Measurements from ENCODE around the gene DDX54.

The DDX54 gene

DNA sequence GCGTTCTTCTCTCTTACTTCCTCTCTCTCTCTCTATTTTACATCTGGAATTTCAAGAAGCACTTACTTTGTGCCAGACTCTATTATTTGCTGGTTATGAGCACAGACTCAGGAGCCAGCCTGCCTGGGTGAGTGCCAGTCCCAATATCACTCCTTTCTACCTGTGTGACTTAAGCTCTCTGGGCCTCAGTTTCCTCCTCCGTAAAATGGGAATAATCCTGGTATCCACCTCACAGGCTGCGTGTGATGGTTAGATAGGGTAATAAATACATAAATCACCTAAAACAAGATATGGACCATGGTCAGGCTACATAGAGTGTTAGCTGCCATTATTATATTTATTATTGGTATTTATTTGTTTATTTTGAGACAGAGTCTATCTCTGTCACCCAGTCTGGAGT, 74.0 kb downstream of the DDX54 start:
- no peak overlapping the region for H3K4me3 ChIP-seq (ENCODE audit: low read depth in 1 of 2, low read length in 2 of 2)
- no peaks in the 10 kb centered on the region for H3K9me3 ChIP-seq (ENCODE audit: insufficient read depth, low read length, severe bottlenecking)
- no peaks in the 10 kb centered on the region for H3K79me2 ChIP-seq (ENCODE audit: insufficient read depth, low read length)
- H4K20me1 ChIP-seq (ENCODE audit: insufficient read depth, low read length): no peaks in the 10 kb centered on the region
- no peaks in the 10 kb centered on the region for H3K36me3 ChIP-seq (ENCODE audit: insufficient read depth, low read length)
- ATAC-seq (ENCODE audit: insufficient read depth, low read depth): no peak
- H3K27me3 ChIP-seq (ENCODE audit: insufficient read depth, low read length, poor library complexity): no peaks in the 10 kb centered on the region
- no peak overlapping the region for H3K4me2 ChIP-seq (ENCODE audit: insufficient read depth, low read length)
- H2AFZ ChIP-seq (ENCODE audit: low read depth, low read length): no peak overlapping the region
- H3K27ac ChIP-seq (ENCODE audit: low read length): no peak overlapping the region
- no peaks in the 10 kb centered on the region; the same call in 1 of the 2 replicates for H3K4me1 ChIP-seq (ENCODE audit: insufficient read depth, low read length)
- H3K9ac ChIP-seq (ENCODE audit: low read depth, low read length): no peak overlapping the region
- TF ChIP-seq CTCF (IDR thresholded peaks at IDR 0.05; ENCODE audit: borderline replicate concordance, extremely low read depth, low read length, poor library complexity, severe bottlenecking) (no peak), EZH2 (IDR thresholded peaks at IDR 0.05; ENCODE audit: borderline replicate concordance, low read depth, low read length, severe bottlenecking) (no peak)
- DNase-seq: no peak

- H3K4me2 ChIP-seq (ENCODE audit: insufficient read depth, low read length): no peak overlapping the region
- no peaks in the 10 kb centered on the region; the same call in 1 of the 2 replicates for H3K4me1 ChIP-seq (ENCODE audit: insufficient read depth, low read length)
- H3K27me3 ChIP-seq (ENCODE audit: insufficient read depth, low read length, poor library complexity): no peaks in the 10 kb centered on the region
- H4K20me1 ChIP-seq (ENCODE audit: insufficient read depth, low read length): no peaks in the 10 kb centered on the region
- peak; percentile 23; the same call in 1 of the 3 replicates for ATAC-seq (ENCODE audit: insufficient read depth, low read depth)
- H3K4me3 ChIP-seq (ENCODE audit: low read depth in 1 of 2, low read length in 2 of 2): no peak overlapping the region
- H3K9me3 ChIP-seq (ENCODE audit: insufficient read depth, low read length, severe bottlenecking): no peaks in the 10 kb centered on the region
- H3K36me3 ChIP-seq (ENCODE audit: insufficient read depth, low read length): no peaks in the 10 kb centered on the region
- no peak overlapping the region for H2AFZ ChIP-seq (ENCODE audit: low read depth, low read length)
- no peak for DNase-seq
- TF ChIP-seq CTCF (IDR thresholded peaks at IDR 0.05; ENCODE audit: borderline replicate concordance, extremely low read depth, low read length, poor library complexity, severe bottlenecking) (no peak), EZH2 (IDR thresholded peaks at IDR 0.05; ENCODE audit: borderline replicate concordance, low read depth, low read length, severe bottlenecking) (no peak)
- no peak overlapping the region for H3K27ac ChIP-seq (ENCODE audit: low read length)
- H3K9ac ChIP-seq (ENCODE audit: low read depth, low read length): no peak overlapping the region
- H3K79me2 ChIP-seq (ENCODE audit: insufficient read depth, low read length): no peaks in the 10 kb centered on the region
Observed at GRCh38 chr12:113109872-113110599, 75.2 kb downstream of the DDX54 start.

DNA sequence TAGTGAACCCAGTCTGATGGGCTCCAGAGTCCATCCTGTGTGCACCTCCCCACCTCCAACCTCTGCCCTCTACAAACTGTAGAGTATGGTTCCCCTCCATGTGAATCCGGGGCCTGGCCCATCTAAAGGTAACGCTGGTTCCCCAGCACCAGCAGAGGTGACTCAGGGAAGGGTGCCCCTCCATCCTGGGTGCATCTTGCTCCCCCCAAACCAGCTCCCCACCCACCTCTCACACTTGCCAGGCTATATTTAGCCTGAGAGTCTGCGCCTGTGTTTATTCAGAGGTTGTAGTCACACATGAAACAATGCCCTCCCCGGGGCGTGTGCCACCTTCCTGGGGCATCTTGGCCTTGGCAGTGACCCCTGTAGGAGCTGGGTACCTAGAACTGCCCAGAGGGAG, 75.9 kb downstream of the DDX54 start:
- no peaks in the 10 kb centered on the region for H3K9me3 ChIP-seq (ENCODE audit: insufficient read depth, low read length, severe bottlenecking)
- H3K9ac ChIP-seq (ENCODE audit: low read depth, low read length): no peak overlapping the region
- H3K27ac ChIP-seq (ENCODE audit: low read length): no peak overlapping the region
- H3K27me3 ChIP-seq (ENCODE audit: insufficient read depth, low read length, poor library complexity): no peaks in the 10 kb centered on the region
- no peaks in the 10 kb centered on the region for H4K20me1 ChIP-seq (ENCODE audit: insufficient read depth, low read length)
- H3K4me3 ChIP-seq (ENCODE audit: low read depth in 1 of 2, low read length in 2 of 2): no peak overlapping the region
- H3K36me3 ChIP-seq (ENCODE audit: insufficient read depth, low read length): no peaks in the 10 kb centered on the region
- H3K4me2 ChIP-seq (ENCODE audit: insufficient read depth, low read length): no peak overlapping the region
- ATAC-seq (ENCODE audit: insufficient read depth, low read depth) (no peak; the same call in 2 of the 3 replicates), DNase-seq (no peak)
- no peaks in the 10 kb centered on the region for H3K79me2 ChIP-seq (ENCODE audit: insufficient read depth, low read length)
- no peak overlapping the region for H2AFZ ChIP-seq (ENCODE audit: low read depth, low read length)
- no peaks in the 10 kb centered on the region; the same call in 1 of the 2 replicates for H3K4me1 ChIP-seq (ENCODE audit: insufficient read depth, low read length)
- TF ChIP-seq EZH2 (IDR thresholded peaks at IDR 0.05; ENCODE audit: borderline replicate concordance, low read depth, low read length, severe bottlenecking) (no peak), CTCF (IDR thresholded peaks at IDR 0.05; ENCODE audit: borderline replicate concordance, extremely low read depth, low read length, poor library complexity, severe bottlenecking) (no peak)

Data from DND-41 (cell line).